NCI-H2081 treated with DMSO at 0.1 percent for 48 hours (cell line): ENCODE data around the gene AOC3.

Source experiments
- DNase-seq: peaks from one replicate; lab custom pipeline; 2025; lab: John Stamatoyannopoulos, UW

AOC3 gene, protein sequence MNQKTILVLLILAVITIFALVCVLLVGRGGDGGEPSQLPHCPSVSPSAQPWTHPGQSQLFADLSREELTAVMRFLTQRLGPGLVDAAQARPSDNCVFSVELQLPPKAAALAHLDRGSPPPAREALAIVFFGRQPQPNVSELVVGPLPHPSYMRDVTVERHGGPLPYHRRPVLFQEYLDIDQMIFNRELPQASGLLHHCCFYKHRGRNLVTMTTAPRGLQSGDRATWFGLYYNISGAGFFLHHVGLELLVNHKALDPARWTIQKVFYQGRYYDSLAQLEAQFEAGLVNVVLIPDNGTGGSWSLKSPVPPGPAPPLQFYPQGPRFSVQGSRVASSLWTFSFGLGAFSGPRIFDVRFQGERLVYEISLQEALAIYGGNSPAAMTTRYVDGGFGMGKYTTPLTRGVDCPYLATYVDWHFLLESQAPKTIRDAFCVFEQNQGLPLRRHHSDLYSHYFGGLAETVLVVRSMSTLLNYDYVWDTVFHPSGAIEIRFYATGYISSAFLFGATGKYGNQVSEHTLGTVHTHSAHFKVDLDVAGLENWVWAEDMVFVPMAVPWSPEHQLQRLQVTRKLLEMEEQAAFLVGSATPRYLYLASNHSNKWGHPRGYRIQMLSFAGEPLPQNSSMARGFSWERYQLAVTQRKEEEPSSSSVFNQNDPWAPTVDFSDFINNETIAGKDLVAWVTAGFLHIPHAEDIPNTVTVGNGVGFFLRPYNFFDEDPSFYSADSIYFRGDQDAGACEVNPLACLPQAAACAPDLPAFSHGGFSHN

GRCh38 chr17:42850954-42851353 is at the start of gene AOC3:
AOC3 (plus strand) TSS chr17:42851199; CDS start chr17:42851344, 145 bp downstream.
- DNase-seq = no peak

DNA sequence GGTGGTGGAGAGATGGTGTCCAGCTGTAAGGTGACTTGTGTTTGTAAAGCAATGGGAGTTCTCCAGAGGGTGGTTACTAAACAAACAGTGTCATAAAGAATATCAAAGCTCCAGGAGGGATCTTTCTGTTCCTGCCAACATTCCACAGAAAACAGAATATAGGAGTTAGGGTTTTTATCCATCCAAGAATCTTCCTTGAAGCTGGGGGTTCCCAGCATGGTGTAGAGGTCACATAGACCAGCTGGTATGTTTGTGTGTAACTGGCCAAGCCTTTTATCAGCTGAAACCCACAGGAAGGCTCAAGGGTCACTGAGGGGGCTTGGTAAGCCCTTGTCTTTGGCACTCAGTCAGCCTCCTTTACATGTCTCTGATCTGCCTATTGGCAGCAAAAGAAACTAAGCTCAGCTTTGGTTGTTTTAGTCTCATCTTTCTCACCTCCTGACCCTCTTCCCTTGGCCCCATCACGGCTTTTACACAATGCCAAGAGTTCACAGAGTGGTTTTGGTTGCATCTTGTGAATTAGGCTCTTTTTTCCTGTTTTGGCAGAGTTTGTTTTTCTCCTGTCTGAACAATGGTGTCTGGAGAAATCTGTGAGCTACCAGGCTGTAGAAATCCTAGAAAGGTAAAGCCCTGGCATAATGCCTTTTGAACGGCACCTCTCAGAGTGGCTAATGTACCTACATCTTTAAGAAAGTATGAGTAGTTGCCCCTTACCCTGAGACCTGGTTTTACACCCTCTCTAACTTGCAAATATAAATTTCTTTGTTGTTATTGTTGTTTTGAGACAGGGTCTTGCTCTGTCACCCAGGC is 47.7 kb upstream of the AOC3 start:
- no peak for DNase-seq

DNA sequence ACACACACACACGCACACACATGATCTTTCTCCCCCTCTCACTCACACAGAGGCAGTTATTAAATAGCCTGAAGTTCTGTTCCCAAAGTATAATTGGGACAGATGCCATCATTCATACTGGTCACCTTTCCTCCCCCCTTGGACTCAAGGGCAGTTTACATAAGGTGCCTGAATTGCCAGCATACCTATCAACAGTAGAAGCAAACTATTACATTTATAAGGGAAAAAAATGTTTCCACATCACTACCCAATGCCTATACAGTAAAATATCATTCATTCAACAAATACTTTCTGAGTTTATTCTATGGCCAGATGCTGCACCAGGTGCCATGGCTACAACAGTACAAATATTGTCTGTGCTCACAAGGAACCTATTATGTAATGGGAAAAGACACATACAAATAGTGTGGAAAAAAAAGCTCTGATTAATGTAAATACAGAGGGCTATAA is 46.1 kb upstream of the AOC3 start:
- DNase-seq = peak; percentile 82

DNA sequence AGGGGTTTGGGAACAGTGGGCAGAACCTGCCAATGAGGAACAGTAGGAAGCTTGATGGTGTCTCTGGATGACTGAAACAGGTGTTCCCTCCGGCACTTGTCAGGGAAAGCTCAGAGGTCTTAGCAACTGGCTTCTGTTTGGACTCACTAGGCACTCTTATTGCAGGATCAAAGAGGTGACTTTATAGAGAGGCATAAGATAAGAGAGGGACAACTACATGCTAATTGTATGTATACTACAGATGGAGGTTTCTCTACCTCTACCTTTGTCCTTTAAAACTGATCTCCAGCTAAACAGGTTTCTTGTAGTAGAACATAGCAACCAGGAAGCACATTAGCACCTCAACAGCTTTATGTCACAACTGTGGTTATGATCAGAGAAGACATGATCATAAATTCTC is 44.8 kb upstream of the AOC3 start:
- no peak for DNase-seq

DNA sequence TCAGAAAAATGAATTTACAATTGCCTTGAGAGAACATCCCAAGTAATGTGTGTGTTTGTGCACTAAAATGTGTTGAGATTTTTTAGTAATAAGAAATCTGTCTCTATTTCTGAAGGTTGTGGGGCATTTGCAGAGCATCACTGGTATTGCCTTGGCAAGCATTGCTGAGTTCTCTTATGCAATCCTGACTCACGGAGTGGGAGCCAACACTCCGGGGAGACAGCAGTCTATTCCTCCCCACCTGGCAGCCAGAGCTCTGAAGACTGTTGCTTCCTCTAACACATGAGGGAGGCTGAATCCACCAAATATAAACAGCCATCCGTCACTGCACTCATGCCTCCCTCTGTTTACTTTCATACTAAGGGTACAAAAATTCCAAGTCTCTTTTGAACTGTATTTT is 41.7 kb upstream of the AOC3 start:
- no peak for DNase-seq

DNA sequence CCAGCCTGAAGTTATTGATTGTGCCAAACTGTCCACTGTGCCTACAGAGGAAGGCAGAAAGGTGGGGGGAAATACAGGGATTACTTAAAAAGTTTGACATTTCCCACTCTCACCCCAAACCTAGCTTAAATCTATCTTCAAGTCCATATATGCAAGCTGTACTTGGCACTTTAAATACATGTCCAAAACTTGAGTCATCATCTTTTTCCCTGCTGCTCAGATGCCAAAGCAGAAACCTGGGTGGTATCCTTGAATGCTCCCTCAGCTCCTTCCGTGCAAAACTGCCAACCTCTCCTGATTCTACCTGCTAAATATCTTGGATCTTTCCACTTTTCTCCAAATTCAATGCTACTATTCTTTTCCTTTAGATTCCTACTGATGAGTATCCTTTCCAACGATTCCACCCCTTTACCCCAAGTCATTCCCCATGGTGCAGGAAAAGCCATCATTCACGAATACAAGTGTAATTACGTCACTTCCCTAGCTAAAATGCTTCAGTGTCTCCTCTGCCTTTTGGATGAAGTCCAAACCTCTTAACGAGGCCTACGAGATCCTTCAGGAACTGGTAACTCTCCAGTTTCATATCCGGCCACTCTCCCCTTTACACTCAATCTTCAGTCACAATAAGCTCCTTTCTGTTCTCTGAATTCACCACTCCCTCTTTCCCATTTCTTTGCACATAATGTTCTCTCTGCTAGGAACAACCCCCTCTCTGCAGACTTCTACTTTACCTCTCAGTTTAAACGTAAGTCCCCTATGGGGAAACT is 36.2 kb upstream of the AOC3 start:
- DNase-seq = no peak

DNA sequence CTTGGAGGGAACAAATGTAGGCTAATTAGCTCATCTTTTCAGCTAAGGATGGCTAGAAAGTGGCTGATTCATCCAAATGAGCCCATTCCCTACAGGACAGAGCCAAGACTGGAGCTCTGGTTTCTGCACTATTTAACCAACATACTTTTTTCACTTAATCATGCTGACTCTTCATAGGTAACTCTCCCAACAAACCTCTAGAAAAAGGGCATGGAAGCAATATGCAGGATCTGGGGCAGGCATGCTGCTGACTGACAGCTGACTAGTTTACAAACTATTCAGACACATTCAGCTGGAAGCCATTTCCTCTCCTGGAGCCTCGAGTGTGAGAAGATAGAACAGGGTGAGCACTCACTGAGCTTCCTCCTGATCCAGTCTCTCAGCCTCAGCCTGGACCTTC is 33.1 kb upstream of the AOC3 start:
- DNase-seq = no peak

DNA sequence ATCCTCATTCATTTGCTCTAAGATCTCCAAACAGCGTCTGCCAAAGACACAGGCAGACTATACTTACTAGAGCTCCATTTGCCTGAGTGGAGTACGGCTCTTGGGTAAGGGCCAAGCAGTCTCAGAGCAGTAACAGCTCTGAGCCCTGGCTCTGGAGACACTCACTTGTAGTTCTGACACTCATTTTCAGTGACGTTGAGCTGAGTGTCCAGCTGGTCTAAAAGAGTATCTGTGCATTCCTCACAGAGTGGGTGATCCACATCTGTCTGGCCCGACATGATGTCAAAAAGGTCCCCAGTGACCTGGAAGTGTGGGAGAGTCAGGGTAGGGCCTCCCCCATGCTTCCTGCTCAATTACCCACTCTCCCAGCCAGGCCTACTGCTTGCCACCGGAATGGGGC is 32.6 kb upstream of the AOC3 start:
- no peak for DNase-seq

DNA sequence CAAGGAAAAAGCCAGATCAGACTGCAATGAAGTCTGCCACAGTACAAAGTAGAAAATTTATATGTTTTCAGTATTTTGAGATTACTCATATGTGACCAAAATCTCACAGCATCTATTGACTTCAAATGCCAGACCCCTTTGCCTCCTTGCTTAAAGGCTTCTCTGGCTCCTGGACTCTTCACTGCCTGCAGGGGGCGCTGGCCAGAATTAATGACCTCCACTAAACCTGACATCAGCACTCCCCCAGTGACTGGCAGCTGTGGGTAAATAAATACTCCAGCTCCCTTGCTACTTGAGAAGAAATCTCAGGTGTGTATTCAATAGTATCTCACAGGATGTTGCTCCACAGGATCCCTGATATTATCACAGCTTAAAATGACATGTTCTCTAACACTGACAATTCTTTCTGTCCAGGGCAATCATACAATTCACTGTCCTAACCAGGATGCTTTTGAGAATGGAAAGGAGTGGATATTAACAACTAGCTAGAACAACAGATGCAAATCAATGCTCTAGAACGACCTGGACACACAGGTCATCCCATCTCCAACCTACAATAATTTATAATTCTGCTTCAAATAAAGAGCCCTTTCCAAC is 31.0 kb upstream of the AOC3 start:
- DNase-seq = peak; percentile 35

GRCh38 chr17:42821176-42821575 is 29.8 kb upstream of the AOC3 start:
- DNase-seq = no peak

DNA sequence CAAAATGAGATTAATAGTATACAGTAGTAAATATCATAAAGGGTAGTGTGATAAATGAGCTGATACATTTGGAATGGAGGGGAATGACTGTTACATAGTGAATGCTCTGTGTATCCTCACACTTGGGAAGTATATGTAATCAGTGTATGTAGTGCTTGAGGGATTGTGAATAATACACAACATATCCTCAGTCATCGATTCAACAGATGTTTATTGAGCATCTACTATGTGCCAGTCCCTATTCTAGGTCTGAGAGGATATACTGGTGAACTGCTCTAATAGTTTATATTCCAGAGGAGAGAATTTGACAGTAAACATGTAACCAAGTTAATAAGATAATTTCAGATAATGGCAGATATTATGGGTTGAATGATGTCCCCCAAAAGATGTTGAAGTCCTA is 23.5 kb upstream of the AOC3 start:
- DNase-seq = no peak

DNA sequence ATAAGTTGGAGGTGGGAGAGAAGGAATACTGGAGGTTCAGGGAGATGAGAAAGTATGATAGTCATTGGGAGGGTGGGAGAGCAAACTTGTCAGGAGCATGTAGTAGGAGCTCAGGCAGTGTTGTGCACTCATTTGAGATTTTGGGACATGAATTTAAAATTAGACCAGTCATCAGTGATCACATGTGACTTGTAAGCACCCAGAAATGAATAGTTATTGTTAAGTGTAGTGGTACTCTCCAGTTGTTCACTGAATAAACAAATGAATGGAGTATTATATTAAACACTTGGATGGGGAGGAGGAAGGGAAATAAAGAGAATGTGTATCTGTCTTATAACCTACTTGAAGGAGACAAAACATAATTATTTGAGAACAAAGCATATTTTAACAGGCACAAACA is 20.0 kb upstream of the AOC3 start:
- DNase-seq = no peak

DNA sequence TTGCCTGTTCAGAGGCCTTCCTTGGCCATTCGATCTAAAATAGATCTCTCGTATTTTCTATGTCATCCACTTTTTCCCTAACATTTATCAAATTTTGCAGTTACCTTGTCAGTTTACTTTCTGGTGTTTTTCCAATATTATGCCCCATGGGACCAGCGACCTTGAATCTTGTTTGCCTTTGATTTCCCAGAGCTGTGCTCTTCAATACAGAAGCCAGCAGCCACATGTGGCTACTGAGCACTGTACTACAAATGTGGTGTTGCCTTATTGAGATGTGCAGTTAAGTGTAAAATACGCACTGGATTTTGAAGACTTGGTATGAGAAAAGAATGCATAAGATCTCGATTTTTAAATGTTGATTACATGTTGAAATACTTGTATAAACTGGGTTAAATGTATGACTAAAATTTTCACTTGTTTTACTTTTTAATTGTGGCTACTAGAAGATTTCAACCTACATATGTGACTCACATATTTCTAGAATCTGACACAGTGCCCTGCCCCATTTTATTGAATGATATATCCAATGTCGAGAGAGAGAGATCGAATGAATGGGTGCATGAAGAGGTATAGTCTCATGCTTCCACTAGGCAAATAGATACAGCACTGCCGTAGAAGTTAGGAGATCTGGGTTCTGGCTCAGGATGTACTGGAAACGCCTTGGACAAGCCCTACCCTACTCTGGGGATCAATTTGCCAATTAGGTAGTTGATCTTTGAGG is 18.6 kb upstream of the AOC3 start:
- DNase-seq = no peak

DNA sequence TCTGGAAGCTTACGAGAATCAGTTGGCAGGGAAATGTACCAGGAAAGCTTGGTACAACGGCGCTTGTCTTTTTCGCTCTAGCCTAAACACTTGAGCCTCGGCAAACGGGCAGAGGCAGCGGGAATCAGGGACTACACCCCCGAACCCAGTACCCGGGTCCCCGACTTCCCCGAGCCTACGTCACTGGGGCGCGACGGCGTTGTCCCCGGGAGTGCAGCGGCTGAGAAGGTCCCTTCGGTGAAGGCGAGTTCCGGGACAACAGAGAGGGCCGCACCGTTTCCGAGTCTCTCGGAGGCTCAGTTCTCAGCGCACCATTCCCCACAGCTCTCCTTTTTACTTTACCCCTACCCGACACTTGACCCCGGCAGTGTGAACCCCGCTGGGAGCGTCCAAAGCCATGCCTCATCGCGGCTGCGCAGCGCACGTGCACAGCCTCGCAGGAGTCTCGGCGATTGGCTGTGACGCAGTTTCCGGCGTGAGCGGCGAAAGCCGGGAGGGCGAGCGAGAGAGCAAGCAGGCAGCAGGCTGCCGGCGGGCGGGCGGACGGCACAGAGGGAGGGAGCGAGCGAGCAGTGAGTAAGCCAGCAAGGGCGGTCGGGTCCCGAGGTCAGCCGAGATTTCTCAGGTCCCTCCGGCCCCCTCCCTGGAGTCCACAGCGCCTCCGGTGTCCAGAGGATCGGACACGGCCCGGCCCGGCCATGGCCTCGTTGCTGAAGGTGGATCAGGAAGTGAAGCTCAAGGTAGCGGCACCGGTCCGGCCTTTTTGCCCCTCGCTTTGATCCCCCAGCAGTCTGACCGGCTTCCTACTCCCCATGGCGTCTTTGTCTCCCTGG is 17.8 kb upstream of the AOC3 start, which contains the start of gene PSME3:
Gene PSME3, plus strand, starts transcription at position 464 of the 833 bp plus-strand sequence. Its CDS starts 235 bp downstream, at position 699.
- DNase-seq = peak; percentile 84

GRCh38 chr17:42833767-42834422 is 17.1 kb upstream of the AOC3 start:
- DNase-seq = no peak

DNA sequence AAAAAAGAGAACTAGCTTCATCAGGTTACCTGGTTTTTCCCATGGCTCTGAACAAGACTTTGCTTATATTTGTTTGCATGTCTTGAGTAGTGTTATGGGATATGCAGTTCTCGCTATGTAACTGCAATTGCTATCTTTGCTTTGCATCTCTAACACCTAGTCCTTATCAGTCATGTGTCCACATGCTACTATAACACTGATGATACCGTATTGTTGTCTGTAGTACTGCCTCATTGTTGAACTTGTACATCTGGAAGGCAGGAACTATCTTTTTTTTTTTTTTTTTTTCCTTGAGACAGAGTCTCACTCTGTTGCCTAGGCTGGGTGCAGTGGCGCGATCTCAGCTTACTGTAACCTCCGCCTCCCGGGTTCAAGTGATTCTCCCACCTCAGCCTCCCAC is 15.3 kb upstream of the AOC3 start:
- DNase-seq = no peak

GRCh38 chr17:42841975-42842685 is 8.9 kb upstream of the AOC3 start:
- no peak for DNase-seq

DNA sequence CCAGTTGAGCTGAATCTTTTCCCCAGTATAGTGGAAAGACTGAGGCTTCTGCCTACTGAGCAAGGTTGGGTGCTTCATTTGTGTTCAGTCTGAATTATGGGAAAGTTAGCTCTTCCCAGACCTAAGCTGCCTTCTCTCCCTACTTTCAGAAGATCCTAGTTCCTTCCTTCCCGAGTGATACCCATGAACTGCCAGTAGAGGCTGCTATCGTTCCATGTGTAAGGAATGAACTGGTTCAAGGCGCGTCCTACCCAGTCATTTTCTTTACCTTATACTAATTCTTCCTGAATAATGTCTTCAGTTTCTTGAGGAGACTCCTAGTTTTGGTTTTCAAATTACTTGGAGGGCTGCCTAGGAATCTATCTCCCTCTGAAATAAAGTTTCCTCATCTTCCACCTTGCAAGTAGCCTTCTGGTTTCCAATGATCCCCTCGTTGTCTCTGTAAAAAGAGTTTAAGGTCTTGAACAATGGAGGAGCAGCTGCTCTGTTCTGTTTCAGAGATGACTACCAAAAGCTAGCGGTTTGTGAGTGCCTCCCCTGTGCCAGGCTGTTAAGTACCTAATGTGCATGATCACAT is 7.6 kb upstream of the AOC3 start:
- DNase-seq = peak; percentile 33
